ENCODE results near the gene BEAN1. TPM values are rescaled to one million over a fixed set of nuclear protein-coding genes. Genes with fewer than 3 reads are reported as not detected.

BEAN1 gene
- polyA plus RNA-seq, 1 donor = 1.5 TPM

GRCh38 chr16:66470556-66470955, 43.5 kb downstream of the BEAN1 start:
- H3K4me3 ChIP-seq (ENCODE audit: low read length) = no peak overlapping the region
- no peaks in the 10 kb centered on the region for H3K4me1 ChIP-seq (ENCODE audit: control insufficient read depth, insufficient read depth, low read length)
- no peak overlapping the region for H3K27ac ChIP-seq (ENCODE audit: low read length)
- H3K27me3 ChIP-seq (ENCODE audit: control insufficient read depth, insufficient read depth, low read length) = peaks cover 6% of the 10 kb centered on the region
- no peaks in the 10 kb centered on the region for H3K9me3 ChIP-seq (ENCODE audit: control insufficient read depth, low read depth, low read length)
- no peaks in the 10 kb centered on the region for H3K36me3 ChIP-seq (ENCODE audit: control insufficient read depth, insufficient read depth, low read length)
- no peak for DNase-seq
- WGBS (ENCODE audit: insufficient coverage, low lambda C conversion rate) = no CpG with 5 or more reads among the region's 2 CpGs

- H3K36me3 ChIP-seq (ENCODE audit: control insufficient read depth, insufficient read depth, low read length) = no peaks in the 10 kb centered on the region
- no CpG with 5 or more reads among the region's 10 CpGs for WGBS (ENCODE audit: insufficient coverage, low lambda C conversion rate)
- H3K4me3 ChIP-seq (ENCODE audit: low read length) = no peak overlapping the region
- H3K27ac ChIP-seq (ENCODE audit: low read length) = no peak overlapping the region
- no peaks in the 10 kb centered on the region for H3K4me1 ChIP-seq (ENCODE audit: control insufficient read depth, insufficient read depth, low read length)
- H3K9me3 ChIP-seq (ENCODE audit: control insufficient read depth, low read depth, low read length) = no peaks in the 10 kb centered on the region
- no peak for DNase-seq
- H3K27me3 ChIP-seq (ENCODE audit: control insufficient read depth, insufficient read depth, low read length) = peaks cover 6% of the 10 kb centered on the region
These were observed 44.2 kb downstream of the BEAN1 start for GRCh38 chr16:66471264-66471663.

DNA sequence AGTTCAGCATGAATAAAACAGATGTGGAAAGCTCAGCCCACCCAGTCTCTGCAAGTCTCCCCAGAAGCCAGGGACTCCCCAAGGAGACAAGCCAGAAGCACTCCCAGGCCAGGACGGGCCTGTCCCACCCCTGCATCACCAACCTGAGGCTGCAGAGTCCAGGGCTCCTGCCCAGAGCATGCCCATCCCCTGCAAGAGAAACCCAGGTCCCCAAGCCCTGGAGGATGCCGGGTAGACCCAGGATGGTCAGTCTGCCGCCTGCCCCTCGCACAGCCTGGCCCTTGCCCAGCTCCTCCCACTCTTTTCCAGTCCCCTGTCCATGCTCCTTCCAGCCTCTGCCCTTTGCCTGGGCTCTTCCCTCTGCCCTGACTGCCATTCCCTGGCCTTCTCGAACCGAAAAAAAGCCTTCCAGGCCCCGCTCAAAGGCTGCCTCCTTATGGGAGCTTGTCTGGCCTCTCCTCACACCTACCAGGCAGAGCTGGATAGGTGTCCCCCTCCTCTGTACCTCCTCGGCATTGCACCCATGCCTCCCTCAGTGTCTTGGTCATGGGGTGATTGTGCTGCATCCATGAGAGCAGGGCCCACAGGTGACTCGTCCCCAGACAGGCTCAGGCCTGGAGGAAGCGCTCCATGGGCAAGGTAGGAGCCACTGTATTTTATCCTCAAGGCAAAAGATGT, 44.8 kb downstream of the BEAN1 start:
- Histone ChIP-seq H3K4me1 (ENCODE audit: control insufficient read depth, insufficient read depth, low read length) (no peaks in the 10 kb centered on the region), H3K4me3 (ENCODE audit: low read length) (no peak overlapping the region), H3K27ac (ENCODE audit: low read length) (no peak overlapping the region), H3K27me3 (ENCODE audit: control insufficient read depth, insufficient read depth, low read length) (peaks cover 6% of the 10 kb centered on the region), H3K9me3 (ENCODE audit: control insufficient read depth, low read depth, low read length) (no peaks in the 10 kb centered on the region), H3K36me3 (ENCODE audit: control insufficient read depth, insufficient read depth, low read length) (no peaks in the 10 kb centered on the region)
- no CpG with 5 or more reads among the region's 10 CpGs for WGBS (ENCODE audit: insufficient coverage, low lambda C conversion rate)
- no peak for DNase-seq

DNA sequence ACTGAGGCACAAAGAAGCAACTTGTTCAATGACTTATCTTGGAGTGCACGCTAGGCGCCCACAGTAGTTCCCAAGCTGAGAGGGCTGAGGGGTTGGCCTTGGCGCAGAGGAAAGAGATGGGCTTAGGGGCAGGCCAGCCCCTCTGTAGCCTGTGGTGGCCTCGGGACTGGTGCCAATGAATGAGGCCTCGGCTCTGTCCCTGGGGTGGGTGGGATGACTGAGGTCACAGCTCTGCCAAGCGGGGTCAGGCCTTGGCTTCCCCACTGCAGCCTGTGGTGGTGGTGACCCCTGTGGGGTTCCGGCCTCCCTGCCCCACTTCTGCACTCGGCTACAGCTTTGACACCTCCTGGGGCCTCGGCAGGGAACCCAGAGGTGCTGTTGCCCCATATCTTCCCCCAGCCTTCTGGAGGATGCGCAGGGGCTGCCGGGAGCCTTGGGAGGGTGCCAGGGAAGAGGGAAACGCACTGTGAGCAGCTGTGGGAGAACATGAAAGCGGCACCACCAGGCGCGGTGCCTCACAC, 46.0 kb downstream of the BEAN1 start:
- no peak overlapping the region for H3K4me3 ChIP-seq (ENCODE audit: low read length)
- no peak overlapping the region for H3K27ac ChIP-seq (ENCODE audit: low read length)
- H3K27me3 ChIP-seq (ENCODE audit: control insufficient read depth, insufficient read depth, low read length) = peaks cover 14% of the 10 kb centered on the region
- no peaks in the 10 kb centered on the region for H3K4me1 ChIP-seq (ENCODE audit: control insufficient read depth, insufficient read depth, low read length)
- H3K9me3 ChIP-seq (ENCODE audit: control insufficient read depth, low read depth, low read length) = no peaks in the 10 kb centered on the region
- no peaks in the 10 kb centered on the region for H3K36me3 ChIP-seq (ENCODE audit: control insufficient read depth, insufficient read depth, low read length)
- DNase-seq = no peak
- no CpG with 5 or more reads among the region's 15 CpGs for WGBS (ENCODE audit: insufficient coverage, low lambda C conversion rate)

DNA sequence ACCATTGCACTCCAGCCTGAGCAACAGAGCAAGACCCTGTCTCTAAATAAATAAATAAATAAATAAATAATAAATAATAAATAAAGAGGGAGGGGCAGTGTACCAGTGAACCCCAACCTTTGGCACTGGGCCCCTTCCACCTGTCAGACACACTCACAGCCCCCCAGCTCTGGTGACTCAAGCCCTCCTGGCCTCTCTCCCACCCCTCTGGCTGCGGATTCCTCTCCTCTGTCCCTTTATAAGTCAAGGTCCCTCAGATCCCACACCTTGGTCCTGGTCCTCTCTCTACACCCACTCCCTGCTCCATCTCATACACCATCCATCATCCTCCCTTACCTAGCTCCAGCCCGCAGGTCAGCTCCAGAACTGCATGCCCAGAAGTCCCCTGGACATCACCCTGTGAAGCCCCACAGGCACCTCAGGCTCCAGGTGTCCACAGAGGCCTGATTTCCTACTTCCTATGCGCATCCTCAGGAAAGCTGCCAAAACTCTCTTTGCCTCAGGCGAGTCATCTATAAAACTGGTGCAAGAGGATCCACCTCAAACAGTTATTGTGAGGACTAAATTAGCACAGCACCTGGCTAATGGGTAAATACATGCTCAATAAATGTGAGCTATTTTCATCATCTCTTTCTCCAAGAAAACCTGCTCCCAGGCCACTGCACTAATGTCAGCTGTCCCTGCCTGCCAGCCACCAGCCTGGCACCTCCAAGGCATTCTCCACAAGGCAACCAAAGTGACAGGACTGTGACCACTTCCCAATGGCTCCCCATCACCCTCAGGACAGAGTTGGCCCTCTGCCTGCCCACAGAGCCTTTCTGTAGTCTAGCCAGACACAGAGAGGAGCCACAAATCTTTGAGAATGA, 46.8 kb downstream of the BEAN1 start:
- Histone ChIP-seq H3K4me1 (ENCODE audit: control insufficient read depth, insufficient read depth, low read length) (no peaks in the 10 kb centered on the region), H3K9me3 (ENCODE audit: control insufficient read depth, low read depth, low read length) (no peaks in the 10 kb centered on the region), H3K4me3 (ENCODE audit: low read length) (no peak overlapping the region), H3K27me3 (ENCODE audit: control insufficient read depth, insufficient read depth, low read length) (peaks cover 14% of the 10 kb centered on the region), H3K27ac (ENCODE audit: low read length) (no peak overlapping the region), H3K36me3 (ENCODE audit: control insufficient read depth, insufficient read depth, low read length) (no peaks in the 10 kb centered on the region)
- DNase-seq = no peak
- WGBS (ENCODE audit: insufficient coverage, low lambda C conversion rate) = no CpG with 5 or more reads among the region's 4 CpGs

DNA sequence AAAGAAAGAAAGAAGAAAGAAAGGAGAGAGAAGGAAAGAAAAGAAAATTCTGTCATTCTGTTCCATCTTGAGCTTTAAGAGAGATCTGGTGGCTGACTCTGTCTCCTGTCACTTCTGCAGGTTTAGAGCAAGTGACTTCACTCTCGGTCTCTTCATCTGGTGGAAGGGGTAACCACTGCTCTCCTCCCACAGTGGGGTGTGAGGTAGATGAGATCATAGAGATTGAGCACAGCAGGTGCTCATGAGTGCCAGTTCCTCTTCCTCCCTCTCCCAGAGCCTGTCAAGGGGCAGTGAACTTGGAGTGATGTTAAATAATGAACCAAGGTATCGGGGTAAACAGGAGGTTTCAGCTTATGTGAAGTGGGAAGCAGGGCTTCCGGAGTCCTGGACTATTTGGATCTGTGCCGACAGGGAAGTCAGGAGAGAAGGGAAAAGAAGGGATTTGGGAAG, 47.7 kb downstream of the BEAN1 start:
- DNase-seq = no peak
- Histone ChIP-seq H3K36me3 (ENCODE audit: control insufficient read depth, insufficient read depth, low read length) (no peaks in the 10 kb centered on the region), H3K27me3 (ENCODE audit: control insufficient read depth, insufficient read depth, low read length) (peaks cover 14% of the 10 kb centered on the region), H3K27ac (ENCODE audit: low read length) (no peak overlapping the region), H3K4me1 (ENCODE audit: control insufficient read depth, insufficient read depth, low read length) (no peaks in the 10 kb centered on the region), H3K4me3 (ENCODE audit: low read length) (no peak overlapping the region), H3K9me3 (ENCODE audit: control insufficient read depth, low read depth, low read length) (no peaks in the 10 kb centered on the region)
- WGBS (ENCODE audit: insufficient coverage, low lambda C conversion rate) = no CpG with 5 or more reads among the region's 4 CpGs

DNA sequence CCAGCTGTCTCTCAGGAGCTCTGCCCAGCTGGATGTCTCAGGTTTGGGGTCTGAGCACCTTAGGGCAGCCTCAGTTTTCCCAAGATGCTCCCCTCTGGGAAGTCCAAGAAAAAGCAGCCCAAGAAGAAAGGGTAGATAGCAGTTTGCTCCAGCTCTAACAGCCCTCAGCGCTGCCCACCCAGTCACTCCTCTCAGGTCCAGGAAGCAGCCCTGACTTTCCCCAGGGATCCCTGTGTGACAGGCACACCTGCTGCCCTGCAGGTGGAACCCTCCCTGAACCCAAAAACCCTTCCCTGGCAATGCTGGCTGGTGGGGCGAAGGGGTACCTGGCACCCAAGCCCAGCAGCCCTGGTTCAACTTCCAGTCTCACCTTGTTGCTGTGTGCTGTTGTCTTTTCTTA, 48.1 kb downstream of the BEAN1 start:
- no peak for DNase-seq
- H3K4me1 ChIP-seq (ENCODE audit: control insufficient read depth, insufficient read depth, low read length) = no peaks in the 10 kb centered on the region
- no peaks in the 10 kb centered on the region for H3K9me3 ChIP-seq (ENCODE audit: control insufficient read depth, low read depth, low read length)
- no CpG with 5 or more reads among the region's 2 CpGs for WGBS (ENCODE audit: insufficient coverage, low lambda C conversion rate)
- H3K27ac ChIP-seq (ENCODE audit: low read length) = no peak overlapping the region
- H3K4me3 ChIP-seq (ENCODE audit: low read length) = no peak overlapping the region
- H3K27me3 ChIP-seq (ENCODE audit: control insufficient read depth, insufficient read depth, low read length) = peaks cover 14% of the 10 kb centered on the region
- no peaks in the 10 kb centered on the region for H3K36me3 ChIP-seq (ENCODE audit: control insufficient read depth, insufficient read depth, low read length)

DNA sequence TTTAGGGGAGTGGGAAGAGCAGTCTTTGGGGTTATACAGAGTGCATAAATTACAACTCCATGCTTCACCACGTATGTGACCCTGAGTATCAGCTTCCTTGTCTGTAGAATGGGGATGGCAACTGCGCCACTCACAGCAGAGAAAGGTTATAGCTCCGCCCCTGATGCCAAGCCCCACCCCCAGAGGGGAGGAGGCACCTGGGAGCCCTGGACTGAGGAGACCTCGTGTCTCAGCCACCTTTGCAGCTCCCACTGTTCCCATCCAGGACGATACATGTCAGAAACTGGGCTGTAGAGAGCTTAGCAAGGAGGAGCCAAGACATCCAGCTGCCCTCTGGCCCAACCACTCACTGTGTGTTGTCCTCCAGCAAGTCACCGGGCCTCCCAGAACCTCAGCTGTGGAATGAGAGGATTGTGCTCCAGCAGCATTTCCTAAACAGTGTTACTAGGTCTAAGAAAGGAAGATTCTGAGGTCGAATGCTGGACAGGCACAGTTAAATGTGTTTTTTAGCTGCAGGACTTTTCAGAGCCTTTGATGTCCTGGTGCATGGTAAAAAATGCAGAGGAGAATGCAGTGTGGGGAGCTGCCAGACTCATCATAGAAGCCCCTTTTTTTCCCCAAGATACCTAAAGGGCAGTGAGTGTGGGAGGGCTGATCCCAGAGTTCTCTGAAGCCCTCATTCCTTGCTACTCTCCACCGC, 49.4 kb downstream of the BEAN1 start:
- DNase-seq = no peak
- H3K36me3 ChIP-seq (ENCODE audit: control insufficient read depth, insufficient read depth, low read length) = no peaks in the 10 kb centered on the region
- H3K27ac ChIP-seq (ENCODE audit: low read length) = no peak overlapping the region
- no peak overlapping the region for H3K4me3 ChIP-seq (ENCODE audit: low read length)
- 50% methylated on average over 1 of the region's 8 CpGs for WGBS (ENCODE audit: insufficient coverage, low lambda C conversion rate)
- peaks cover 14% of the 10 kb centered on the region for H3K27me3 ChIP-seq (ENCODE audit: control insufficient read depth, insufficient read depth, low read length)
- no peaks in the 10 kb centered on the region for H3K4me1 ChIP-seq (ENCODE audit: control insufficient read depth, insufficient read depth, low read length)
- no peaks in the 10 kb centered on the region for H3K9me3 ChIP-seq (ENCODE audit: control insufficient read depth, low read depth, low read length)

- DNase-seq = no peak
- Histone ChIP-seq H3K27ac (ENCODE audit: low read length) (no peak overlapping the region), H3K36me3 (ENCODE audit: control insufficient read depth, insufficient read depth, low read length) (no peaks in the 10 kb centered on the region), H3K4me3 (ENCODE audit: low read length) (no peak overlapping the region), H3K9me3 (ENCODE audit: control insufficient read depth, low read depth, low read length) (no peaks in the 10 kb centered on the region), H3K4me1 (ENCODE audit: control insufficient read depth, insufficient read depth, low read length) (no peaks in the 10 kb centered on the region), H3K27me3 (ENCODE audit: control insufficient read depth, insufficient read depth, low read length) (peaks cover 14% of the 10 kb centered on the region)
- 17% methylated on average over 1 of the region's 2 CpGs for WGBS (ENCODE audit: insufficient coverage, low lambda C conversion rate)
These were observed 50.0 kb downstream of the BEAN1 start for GRCh38 chr16:66477028-66477515.

Measured in large intestine (tissue), 3 donors.